Ascending aorta (tissue), 2 donors: ENCODE data around the gene NPC1L1. TPM values are rescaled to one million over a fixed set of nuclear protein-coding genes. Genes with fewer than 3 reads are reported as not detected.

ENCODE experiments used
- DNase-seq, 2 donors: peaks; one replicate each; pipeline ENCODE4 v3.0.0-alpha.2; 2019; ENCODE audit warnings: low spot score in 2 of 2
- H3K27ac ChIP-seq, 2 donors: fragments of 200-600 bp; sonication (generic); one replicate each; pipeline ENCODE4 v1.5.1; 2016 to 2017; ENCODE audit warnings: mild to moderate bottlenecking in 1 of 2
- H3K27me3 ChIP-seq: fragments of 200-600 bp; sonication (generic); one replicate; pipeline ENCODE4 v1.5.1; 2017
- H3K36me3 ChIP-seq, 2 donors: fragments of 200-600 bp; sonication (generic); one replicate each; pipeline ENCODE4 v1.5.1; 2016
- H3K4me1 ChIP-seq, 2 donors: fragments of 200-600 bp; sonication (generic); one replicate each; pipeline ENCODE4 v1.5.1; 2016 to 2017; ENCODE audit warnings: mild to moderate bottlenecking in 1 of 2
- H3K4me3 ChIP-seq, 2 donors: fragments of 200-600 bp; sonication (generic); one replicate each; pipeline ENCODE4 v1.5.1; 2016 to 2017; ENCODE audit warnings: mild to moderate bottlenecking in 1 of 2
- H3K9me3 ChIP-seq, 2 donors: fragments of 200-600 bp; sonication (generic); one replicate each; pipeline ENCODE4 v1.5.1; 2016
- CTCF ChIP-seq, 3 experiments: fragments of 200-600 bp in 2 of 3; fragments of 450-650 bp in 1 of 3; sonication (generic) in 2 of 3; IDR thresholded peaks; one replicate each; pipeline ENCODE4 v1.5.1; 2016 to 2019; ENCODE audit warnings: antibody characterized with exemption in 3 of 3, mild to moderate bottlenecking in 1 of 3, moderate library complexity in 1 of 3
- intact Hi-C: fragments of 100-400 bp; cut with DNase I; formaldehyde crosslinking; loops from one replicate; pipeline ENCODE4 v1.15.1; 2023
- total RNA-seq: library from RNA; depleted of rRNA; stranded (reverse); fragments of >200 nt; gene quantifications from one replicate; pipeline ENCODE4 v1.1.0, GENCODE V29; 2016

NPC1L1 gene
- total RNA-seq, 1 donor from 2014 or later: not detected

GRCh38 chr7:44490351-44491200, 50.6 kb downstream of the NPC1L1 start, which contains the start of gene NUDCD3:
Gene NUDCD3, minus strand, starts transcription at chr7:44490658. Its CDS starts 58 bp downstream, at chr7:44490600.
- DNase-seq: peak; percentile 28 to 89
- intact Hi-C loops: loop anchor here (2.0 to 10.0 kb wide), 4 partner anchors 82 to 366 kb away; partner anchors contain the start of genes DDX56 and POLD2
- peak in 2 of 3 experiments; percentile 17 to 30 for TF ChIP-seq CTCF (IDR thresholded peaks at IDR 0.05)
- peak within 1 kb of the TSS; percentile 89 to 95 for H3K4me3 ChIP-seq
- H3K27me3 ChIP-seq: no peaks in the 10 kb centered on the region
- no peaks in the 10 kb centered on the region for H3K9me3 ChIP-seq
- peaks cover 4 to 25% of the 10 kb centered on the region in 2 donors for H3K4me1 ChIP-seq
- no peaks in the 10 kb centered on the region for H3K36me3 ChIP-seq
- peak within 1 kb of the TSS; percentile 97 for H3K27ac ChIP-seq

GRCh38 chr7:44489955-44490350, 51.2 kb downstream of the NPC1L1 start:
- Histone ChIP-seq H3K4me1 (peaks cover 4 to 25% of the 10 kb centered on the region in 2 donors), H3K4me3 (peak overlapping the region; percentile 89 to 95), H3K27ac (peak overlapping the region; percentile 97), H3K36me3 (peaks cover 2% of the 10 kb centered on the region in 2 donors), H3K27me3 (no peaks in the 10 kb centered on the region), H3K9me3 (no peaks in the 10 kb centered on the region)
- DNase-seq: no peak
- intact Hi-C loops: loop anchor here (2.0 to 10.0 kb wide), 4 partner anchors 83 to 365 kb away; partner anchors contain the start of genes DDX56 and POLD2
- TF ChIP-seq CTCF (IDR thresholded peaks at IDR 0.05): no peak

- Histone ChIP-seq H3K36me3 (peaks cover 12% of the 10 kb centered on the region in 2 donors), H3K4me3 (peak overlapping the region; percentile 89 to 95), H3K27me3 (no peaks in the 10 kb centered on the region), H3K9me3 (no peaks in the 10 kb centered on the region), H3K4me1 (peaks cover 4 to 25% of the 10 kb centered on the region in 2 donors), H3K27ac (no peak overlapping the region)
- intact Hi-C loops: no loop called here
- DNase-seq: no peak
- TF ChIP-seq CTCF (IDR thresholded peaks at IDR 0.05): no peak
Measured at GRCh38 chr7:44488955-44489354, 52.2 kb downstream of the NPC1L1 start.

GRCh38 chr7:44486693-44487092, 54.4 kb downstream of the NPC1L1 start:
- intact Hi-C loops: no loop called here

GRCh38 chr7:44486001-44486400, 55.1 kb downstream of the NPC1L1 start:
- Histone ChIP-seq H3K9me3 (peaks cover 0 to 8% of the 10 kb centered on the region in 2 donors), H3K36me3 (peaks cover 39 to 40% of the 10 kb centered on the region in 2 donors), H3K27ac (no peak overlapping the region), H3K4me3 (no peak overlapping the region), H3K4me1 (peaks cover 4 to 25% of the 10 kb centered on the region in 2 donors), H3K27me3 (no peaks in the 10 kb centered on the region)
- TF ChIP-seq CTCF (IDR thresholded peaks at IDR 0.05): no peak
- intact Hi-C loops: no loop called here
- DNase-seq: no peak

More at GRCh38 chr7:44486693-44487092, 54.4 kb downstream of the NPC1L1 start:
- Histone ChIP-seq H3K4me3 (no peak overlapping the region), H3K36me3 (peaks cover 33 to 35% of the 10 kb centered on the region in 2 donors), H3K9me3 (peaks cover 0 to 8% of the 10 kb centered on the region in 2 donors), H3K27ac (no peak overlapping the region), H3K4me1 (peaks cover 4 to 25% of the 10 kb centered on the region in 2 donors), H3K27me3 (no peaks in the 10 kb centered on the region)
- no peak for DNase-seq
- no peak for TF ChIP-seq CTCF (IDR thresholded peaks at IDR 0.05)
